ENCODE data around the gene TRPV4.

TRPV4 gene

DNA sequence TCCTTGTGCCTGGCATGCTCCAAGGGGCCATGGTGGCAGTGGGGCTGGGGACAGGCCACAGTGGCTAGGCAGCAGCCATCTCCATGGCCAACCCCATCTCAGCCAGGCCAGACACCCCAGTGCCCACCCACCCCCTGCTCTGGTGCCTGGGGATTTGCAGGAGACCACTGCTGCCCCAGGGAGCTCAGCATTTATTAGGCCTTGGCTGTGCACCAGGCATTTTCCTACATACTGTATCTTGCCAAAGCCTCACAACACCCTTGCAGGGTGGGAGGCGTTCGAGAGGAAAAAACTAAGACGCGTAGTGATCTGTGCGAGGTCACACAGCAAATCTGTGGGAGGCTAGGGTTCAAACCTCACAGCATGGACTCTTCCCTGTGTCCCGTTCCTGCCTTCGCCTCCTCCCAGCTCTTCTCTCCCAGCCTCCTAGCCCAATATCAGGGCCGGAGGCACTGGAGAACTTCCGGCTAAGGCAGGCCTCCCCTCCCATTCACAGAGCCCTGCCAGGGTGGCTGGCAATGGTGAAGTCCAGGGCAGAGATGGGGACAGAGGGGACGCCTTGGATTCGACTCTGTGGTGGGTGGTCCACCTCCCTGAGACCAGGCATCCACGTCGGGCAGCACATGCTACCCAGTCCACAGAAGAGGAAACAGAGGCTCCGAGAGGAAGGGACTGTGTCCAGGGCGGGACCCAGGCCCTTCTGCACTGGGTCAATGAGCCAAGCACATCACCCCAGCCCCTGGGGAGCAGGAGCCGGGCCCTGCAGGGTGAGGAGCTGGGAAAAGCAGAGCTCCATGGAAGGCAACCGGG lies 62.1 kb downstream of the TRPV4 start:
- no peak overlapping the region for H3K4me3 ChIP-seq (ENCODE audit: control insufficient read depth, low read depth, low read length)
- DNase-seq (ENCODE audit: low read depth), result no peak
- TF ChIP-seq, protein P1, sequence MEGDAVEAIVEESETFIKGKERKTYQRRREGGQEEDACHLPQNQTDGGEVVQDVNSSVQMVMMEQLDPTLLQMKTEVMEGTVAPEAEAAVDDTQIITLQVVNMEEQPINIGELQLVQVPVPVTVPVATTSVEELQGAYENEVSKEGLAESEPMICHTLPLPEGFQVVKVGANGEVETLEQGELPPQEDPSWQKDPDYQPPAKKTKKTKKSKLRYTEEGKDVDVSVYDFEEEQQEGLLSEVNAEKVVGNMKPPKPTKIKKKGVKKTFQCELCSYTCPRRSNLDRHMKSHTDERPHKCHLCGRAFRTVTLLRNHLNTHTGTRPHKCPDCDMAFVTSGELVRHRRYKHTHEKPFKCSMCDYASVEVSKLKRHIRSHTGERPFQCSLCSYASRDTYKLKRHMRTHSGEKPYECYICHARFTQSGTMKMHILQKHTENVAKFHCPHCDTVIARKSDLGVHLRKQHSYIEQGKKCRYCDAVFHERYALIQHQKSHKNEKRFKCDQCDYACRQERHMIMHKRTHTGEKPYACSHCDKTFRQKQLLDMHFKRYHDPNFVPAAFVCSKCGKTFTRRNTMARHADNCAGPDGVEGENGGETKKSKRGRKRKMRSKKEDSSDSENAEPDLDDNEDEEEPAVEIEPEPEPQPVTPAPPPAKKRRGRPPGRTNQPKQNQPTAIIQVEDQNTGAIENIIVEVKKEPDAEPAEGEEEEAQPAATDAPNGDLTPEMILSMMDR (conservative IDR thresholded peaks at IDR 0.05; ENCODE audit: control insufficient read depth, insufficient read depth, low read depth, low read length), result no peak

DNA sequence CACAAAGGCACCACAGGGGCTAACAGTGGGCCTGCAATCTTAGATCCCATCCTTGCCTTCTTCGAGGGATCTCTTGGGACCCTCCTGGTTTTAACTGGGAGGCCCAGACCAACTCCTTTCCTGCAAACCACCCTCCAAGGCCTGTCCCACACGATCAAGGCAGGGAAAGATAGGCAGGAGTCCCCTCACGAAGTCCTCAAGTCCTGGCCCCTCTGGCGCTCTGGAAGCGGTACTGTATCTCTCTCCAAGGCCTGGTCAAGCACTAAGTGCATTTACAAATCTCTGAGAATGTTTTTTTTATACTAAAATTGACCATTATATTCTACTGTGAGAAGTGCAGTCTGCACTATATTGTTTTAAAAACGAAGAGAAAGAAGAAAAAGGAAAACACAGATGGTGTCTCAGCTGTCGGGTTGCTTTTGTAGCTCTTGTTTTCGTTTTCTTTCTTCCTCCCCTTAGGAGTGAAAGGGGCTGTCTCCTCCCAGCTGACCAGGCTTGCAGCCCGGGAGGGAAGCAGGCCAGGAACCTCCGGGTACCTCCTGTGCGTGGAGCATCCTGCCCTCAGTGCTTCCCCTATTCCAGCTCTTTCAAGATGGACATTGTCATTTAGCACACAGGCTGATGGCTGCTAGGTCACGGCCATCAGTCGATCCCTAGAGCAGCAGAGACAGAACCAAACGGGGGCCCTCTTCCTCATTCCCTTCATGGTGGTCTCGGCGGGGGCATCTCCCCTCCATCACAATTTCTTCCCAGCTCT lies 62.9 kb downstream of the TRPV4 start:
- no peak for DNase-seq (ENCODE audit: low read depth)
- TF ChIP-seq, protein P1 (conservative IDR thresholded peaks at IDR 0.05; ENCODE audit: control insufficient read depth, insufficient read depth, low read depth, low read length), result no peak
- H3K4me3 ChIP-seq (ENCODE audit: control insufficient read depth, low read depth, low read length), result no peak overlapping the region

DNA sequence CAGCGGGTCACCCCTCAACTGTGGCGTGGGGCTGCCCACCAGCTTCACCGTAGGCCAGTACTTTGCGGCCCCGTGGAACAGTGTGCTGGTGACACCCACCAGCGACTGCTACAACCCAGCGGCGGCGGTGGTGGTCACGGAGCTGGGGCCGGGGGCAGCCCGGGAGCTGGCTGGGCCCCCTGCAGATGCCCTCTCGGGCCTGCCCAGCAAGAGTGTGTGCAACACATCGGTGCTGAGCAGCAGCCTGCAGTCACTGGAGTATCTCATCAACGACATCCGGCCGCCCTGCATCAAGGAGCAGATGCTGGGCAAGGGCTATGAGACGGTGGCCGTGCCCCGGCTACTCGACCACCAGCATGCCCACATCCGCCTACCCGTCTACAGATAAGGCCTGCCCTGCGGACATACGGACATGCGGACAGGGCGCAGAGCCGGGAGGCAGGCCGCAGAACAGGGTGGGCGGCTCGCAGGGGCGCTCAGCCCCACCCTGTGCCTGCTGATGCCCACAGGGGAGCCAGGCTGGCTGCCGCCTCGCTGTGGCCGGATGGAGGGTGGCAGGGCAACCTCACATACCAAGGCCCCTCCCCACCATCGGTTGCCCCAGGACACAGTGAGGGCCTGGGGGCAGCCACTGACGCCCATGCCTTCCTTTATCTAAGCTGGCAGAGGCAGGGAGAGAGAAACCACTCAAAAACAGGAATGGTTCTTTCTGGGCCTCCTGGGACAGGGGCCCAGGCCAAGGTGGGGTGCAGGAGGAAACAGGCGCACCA lies 64.1 kb downstream of the TRPV4 start:
- no peak overlapping the region for H3K4me3 ChIP-seq (ENCODE audit: control insufficient read depth, low read depth, low read length)
- TF ChIP-seq, protein P1 (conservative IDR thresholded peaks at IDR 0.05; ENCODE audit: control insufficient read depth, insufficient read depth, low read depth, low read length), result no peak
- DNase-seq (ENCODE audit: low read depth), result no peak

DNA sequence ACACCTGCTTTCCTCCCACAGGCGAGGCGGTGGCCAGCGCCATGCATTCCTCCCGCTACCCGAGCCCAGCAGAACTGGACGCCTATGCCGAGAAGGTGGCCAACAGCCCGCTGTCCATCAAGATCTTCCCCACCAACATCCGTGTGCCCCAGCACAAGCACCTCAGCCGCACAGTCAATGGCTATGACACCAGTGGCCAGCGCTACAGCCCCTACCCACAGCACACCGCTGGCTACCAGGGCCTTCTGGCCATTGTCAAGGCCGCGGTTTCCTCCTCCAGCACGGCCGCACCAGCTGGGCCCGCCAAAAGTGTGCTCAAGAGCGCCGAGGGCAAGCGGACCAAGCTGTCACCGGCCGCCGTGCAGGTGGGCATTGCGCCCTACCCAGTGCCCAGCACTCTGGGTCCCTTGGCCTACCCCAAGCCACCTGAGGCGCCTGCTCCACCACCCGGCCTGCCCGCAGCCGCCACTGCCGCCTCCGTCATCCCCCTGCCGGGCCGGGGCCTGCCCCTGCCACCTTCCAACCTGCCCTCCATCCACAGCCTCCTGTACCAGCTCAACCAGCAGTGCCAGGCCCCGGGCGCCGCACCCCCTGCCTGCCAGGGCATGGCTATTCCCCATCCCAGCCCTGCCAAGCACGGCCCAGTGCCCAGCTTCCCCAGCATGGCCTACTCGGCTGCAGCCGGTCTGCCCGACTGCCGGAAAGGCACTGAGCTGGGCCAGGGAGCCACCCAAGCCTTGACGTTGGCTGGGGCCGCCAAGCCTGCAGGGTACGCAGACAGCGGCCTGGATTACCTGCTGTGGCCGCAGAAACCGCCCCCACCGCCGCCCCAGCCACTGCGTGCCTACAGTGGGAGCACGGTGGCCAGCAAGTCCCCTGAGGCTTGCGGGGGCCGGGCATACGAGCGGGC lies 65.0 kb downstream of the TRPV4 start:
- DNase-seq (ENCODE audit: low read depth), result no peak
- TF ChIP-seq, protein P1 (conservative IDR thresholded peaks at IDR 0.05; ENCODE audit: control insufficient read depth, insufficient read depth, low read depth, low read length), result no peak
- no peak overlapping the region for H3K4me3 ChIP-seq (ENCODE audit: control insufficient read depth, low read depth, low read length)

DNA sequence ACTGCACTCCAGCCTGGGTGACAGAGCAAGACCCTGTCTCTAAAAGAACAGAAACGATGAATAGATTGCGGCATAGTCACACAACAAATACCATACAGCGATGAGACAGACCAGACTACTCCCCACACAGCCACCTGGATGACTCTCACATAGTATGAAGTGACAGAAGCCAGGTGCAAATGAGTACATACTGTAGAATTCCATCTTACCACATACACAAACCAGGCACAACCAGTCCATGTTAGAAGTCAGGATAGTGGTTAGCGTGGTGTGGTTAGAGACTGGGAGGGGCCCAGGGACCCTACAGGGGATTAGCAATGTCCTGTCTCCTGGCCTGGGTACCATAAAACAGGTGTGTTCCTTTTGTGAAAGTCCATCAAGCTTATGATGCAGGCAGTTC lies 65.7 kb downstream of the TRPV4 start:
- no peak overlapping the region for H3K4me3 ChIP-seq (ENCODE audit: control insufficient read depth, low read depth, low read length)
- TF ChIP-seq, protein P1 (conservative IDR thresholded peaks at IDR 0.05; ENCODE audit: control insufficient read depth, insufficient read depth, low read depth, low read length), result no peak
- DNase-seq (ENCODE audit: low read depth), result no peak
